ENCODE measurements around the gene FAM219A.
A peak's percentile ranks its signal among the peaks of the same experiment; 100 is the strongest.

FAM219A gene

DNA sequence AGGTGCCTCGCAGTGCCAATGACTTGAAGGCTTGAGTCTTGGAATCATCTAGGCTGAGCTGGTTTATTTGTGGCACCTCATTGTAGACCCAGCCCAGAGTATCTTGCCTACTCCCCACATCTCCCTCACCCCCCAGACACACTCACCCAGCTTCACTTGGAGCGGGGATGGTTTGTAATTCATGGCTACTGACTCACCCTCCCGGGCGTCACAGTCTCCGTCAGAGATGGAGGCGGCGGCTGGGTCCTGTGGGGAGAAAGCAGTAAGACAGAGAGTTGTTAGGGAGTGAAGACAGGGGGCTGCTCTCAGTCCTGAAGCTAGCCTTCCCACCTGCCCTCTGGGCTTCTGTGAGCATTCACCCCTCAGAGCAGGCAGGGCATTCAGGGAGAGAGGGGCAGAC, 52.7 kb downstream of the FAM219A start:
- DNase-seq (ENCODE audit: extremely low read depth in 1 of 2, low read depth in 1 of 2), result no peak

DNA sequence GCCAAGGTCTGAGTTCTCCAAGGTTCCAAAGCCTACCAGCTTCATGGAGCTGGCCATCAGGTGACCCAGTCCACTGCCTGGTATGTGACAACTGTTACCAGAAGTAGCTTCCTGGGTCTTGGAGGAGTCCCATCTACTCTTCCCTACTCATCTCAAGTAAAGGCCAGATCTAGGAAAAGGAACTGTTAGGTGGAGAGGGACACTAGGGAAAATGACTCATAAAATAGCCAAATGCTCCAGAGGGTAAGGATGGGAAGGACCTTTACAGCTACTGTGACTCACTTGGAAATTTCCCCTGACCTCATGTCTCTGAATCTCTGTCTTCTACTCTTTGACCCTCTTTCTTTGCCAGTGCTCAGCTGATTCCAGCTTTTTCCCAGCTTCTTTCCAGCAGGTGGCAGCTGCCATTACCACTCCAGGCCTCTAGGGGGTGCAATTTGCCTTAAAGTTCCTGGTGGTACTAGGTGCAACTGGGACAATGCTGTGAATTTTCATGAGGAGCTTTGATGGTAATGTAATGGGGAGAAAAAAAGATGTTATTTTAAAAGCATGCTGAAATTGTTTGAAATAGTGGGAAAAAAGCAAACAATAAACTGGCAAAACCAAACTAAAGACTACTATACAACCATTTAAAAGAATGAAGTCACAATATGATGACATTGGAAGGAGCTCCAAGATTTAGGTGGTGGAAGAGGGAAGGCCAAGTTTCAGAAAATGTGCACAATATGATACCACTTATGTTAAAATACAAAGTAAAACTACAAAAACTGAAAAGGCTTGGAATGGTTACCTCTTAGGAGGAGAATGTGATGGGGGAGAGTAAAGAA, 54.6 kb downstream of the FAM219A start:
- DNase-seq (ENCODE audit: extremely low read depth in 1 of 2, low read depth in 1 of 2), result no peak

DNA sequence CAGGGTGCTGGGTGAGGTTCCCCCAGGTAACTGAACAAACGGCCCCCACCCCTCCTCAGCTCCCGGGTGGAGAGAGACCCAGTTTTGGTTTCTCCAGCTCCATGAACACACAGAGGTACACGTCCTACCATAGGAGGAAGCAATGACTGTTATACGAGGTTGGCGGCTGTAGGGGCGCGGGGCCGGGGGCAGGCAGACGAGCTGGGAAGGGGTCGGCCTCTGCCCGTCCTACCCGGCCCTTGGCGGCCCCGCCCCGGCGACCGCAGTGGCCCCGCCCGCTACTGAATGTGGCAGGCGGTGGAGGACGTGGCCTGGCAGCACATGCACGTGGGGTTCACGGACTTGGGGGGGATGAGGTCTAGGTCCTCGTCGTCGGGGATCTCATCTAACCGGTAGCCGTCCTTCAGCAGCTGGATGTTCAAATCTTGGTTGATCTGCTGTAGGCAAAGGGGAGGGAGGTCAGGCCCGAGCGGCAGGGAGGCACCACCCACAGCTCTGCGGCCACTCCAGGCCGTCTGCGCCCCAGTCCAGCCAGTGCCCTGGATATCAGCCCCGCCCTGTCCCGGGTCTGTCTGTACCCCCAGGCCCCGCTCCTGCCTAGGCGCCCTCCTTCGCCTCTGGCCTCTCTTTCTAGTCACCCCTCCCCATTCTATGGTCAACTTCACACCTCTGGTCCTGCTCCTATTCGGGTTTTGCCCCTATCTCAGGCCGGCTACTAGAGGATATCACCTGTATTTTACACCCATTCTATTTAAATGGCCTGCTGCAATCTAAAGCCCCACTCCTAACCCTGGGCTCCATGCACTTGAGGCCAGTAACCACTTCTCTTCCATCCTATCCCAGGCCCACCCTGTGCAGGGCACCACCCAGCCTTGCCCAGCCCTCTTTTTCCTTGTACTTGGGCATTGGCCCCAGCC, 57.4 kb downstream of the FAM219A start:
- DNase-seq (ENCODE audit: extremely low read depth in 1 of 2, low read depth in 1 of 2), result no peak

DNA sequence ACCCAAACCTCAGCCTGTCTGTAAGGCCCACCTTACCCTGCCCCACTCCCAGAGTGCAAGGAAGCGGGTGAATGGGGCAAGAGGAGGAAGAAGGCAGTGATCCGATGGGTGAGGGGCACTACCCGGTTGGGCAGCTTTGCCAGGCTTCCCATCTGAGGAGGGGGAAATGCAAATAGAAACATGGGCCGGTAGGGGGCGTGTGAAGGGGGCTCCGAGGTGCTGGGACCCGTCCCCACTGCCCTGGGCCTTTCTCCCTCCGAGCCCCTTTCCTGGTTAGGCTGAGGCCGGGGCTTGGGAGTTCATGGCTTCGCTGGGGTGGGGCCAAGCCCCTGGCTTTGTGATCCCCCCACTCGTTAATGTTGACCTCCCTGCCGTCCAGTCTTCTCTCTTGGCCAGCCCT, 58.1 kb downstream of the FAM219A start:
- no peak for DNase-seq (ENCODE audit: extremely low read depth in 1 of 2, low read depth in 1 of 2)

DNA sequence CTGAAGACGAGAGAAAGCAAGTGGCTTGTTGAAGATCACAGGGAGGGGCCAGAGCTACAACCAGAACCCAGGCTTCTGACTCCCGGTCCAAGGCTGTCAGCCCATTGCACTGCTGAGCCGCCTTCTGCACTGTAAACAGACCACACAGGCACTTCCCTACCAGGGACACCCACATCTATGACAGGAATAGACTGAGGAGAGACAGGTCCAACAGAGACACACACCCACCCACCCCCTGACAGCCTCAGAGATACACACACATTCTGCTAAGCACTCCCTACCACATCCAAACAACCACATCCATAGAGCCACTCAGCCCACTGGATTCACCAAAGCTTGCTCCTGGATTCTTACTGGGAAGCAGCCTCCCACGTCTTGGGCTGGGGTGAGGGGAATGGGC, 58.6 kb downstream of the FAM219A start:
- no peak for DNase-seq (ENCODE audit: extremely low read depth in 1 of 2, low read depth in 1 of 2)

DNA sequence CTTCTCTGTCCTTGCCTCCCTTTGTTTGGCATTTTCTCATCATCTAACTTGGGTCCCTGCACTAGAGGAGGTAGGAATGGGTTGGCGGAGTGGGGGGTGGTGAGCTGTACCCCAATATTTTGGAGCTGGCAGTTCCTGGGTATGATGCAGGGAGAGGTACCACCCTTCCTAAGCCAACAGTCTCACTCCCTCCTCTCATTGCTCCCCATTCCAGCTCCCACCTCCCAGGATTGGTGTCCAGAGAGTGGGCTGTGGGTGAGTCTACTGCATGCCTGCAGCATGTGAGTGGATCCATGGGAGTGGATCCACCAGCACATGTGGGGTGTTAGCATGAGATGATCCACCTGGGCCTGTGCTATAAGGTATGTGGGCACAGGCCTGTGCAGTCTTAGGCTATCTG, 59.5 kb downstream of the FAM219A start:
- DNase-seq (ENCODE audit: extremely low read depth in 1 of 2, low read depth in 1 of 2), result no peak

DNA sequence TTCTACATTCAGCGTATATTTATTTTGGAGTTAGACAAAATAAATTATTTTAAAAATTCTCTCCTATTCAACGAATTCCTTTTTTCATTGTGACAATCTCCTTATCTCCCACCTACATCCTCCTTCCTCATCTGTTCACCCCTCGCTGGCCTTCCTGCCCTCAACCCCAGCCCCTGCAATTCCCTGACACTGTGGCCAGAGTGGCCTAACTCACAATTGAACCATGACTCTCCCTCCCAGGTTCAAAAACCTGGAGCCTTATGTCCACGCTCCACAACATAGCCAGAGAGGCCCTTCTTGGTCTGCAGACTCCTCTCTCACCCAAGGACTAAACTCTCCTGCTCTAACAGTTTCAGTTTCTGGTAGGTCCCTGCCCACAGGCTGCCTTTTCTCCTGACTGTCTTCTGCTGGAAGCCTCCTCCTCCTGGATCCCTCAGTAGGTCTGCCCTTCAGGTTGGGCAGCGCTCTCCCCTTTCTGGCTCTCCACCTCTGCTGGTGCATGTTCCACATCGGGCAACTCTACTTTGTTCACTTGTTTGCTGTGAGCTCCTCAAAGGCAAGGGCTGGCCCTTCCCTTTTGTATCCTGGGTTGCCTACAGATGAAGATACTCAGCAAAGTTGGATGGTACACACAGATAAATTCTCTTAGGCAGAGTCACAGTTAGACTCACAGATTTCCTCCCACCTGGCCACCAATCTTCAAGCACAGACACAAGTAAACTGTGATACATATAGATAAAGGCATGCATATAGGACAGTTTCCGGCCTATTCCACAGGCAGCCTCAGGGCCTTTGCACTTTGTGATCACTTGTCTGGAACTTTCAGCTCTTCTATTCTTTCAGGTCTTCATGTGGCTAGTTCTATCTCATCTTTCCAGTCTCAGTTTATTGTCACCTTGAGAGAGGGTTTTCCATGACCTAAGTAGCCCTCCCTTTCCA, 61.8 kb downstream of the FAM219A start:
- DNase-seq (ENCODE audit: extremely low read depth in 1 of 2, low read depth in 1 of 2), result no peak

DNA sequence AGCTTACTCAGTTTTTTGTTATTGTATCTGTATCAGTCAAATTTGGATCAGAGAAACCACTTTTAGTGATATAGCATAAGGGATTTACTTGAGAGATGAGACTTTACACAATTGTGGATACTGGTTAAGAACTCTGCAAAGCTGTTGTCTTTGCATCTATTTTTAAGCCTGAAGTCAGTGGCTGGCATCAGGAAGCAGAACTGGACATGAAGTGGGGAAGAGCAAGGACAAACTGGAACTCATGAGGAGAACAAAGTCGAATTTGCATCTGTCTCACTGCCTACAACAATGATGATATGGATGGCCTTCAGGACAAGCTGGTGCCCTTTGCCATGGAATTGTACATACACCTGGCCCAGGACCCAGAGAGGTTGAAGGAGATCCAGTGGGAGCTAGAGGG, 65.9 kb downstream of the FAM219A start:
- DNase-seq (ENCODE audit: extremely low read depth in 1 of 2, low read depth in 1 of 2), result no peak

DNA sequence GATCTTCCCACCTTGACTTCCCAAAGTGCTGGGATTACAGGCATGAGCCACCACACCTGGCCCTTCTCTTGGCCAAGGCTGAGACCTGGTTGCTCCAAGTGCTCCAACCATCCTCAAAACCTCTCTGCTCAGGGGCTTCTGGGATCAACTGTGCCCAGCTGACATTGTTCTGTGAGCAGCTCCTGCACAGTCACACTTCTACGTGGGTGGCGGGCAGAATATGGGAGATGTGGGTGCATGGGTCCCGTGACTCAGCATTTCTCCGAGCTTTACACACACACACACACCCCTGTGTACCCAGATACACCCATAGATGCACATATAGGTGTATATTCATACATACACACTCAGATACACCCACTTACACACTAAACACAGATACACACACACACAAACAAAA, 71.1 kb downstream of the FAM219A start:
- no peak for DNase-seq (ENCODE audit: extremely low read depth in 1 of 2, low read depth in 1 of 2)

DNA sequence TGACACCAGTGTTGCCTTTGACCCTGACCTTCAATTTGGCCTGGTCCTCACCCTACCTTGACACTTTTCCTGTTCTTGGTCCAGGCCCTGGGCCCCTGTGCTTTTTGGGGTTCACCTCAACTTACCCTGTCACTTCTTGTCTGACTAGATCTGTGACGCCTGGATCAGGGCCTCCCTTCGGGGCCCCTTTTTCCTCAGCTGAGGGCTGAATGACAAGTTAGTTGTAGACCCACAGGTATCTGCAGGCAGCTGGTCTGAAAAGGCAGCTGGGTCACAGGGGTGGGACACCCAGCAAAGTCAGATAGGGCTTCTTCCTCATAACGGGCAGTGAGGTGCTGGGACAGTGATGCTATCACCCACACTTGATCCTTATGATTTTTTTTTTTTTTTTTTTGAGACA, 71.7 kb downstream of the FAM219A start:
- no peak for DNase-seq (ENCODE audit: extremely low read depth in 1 of 2, low read depth in 1 of 2)

DNA sequence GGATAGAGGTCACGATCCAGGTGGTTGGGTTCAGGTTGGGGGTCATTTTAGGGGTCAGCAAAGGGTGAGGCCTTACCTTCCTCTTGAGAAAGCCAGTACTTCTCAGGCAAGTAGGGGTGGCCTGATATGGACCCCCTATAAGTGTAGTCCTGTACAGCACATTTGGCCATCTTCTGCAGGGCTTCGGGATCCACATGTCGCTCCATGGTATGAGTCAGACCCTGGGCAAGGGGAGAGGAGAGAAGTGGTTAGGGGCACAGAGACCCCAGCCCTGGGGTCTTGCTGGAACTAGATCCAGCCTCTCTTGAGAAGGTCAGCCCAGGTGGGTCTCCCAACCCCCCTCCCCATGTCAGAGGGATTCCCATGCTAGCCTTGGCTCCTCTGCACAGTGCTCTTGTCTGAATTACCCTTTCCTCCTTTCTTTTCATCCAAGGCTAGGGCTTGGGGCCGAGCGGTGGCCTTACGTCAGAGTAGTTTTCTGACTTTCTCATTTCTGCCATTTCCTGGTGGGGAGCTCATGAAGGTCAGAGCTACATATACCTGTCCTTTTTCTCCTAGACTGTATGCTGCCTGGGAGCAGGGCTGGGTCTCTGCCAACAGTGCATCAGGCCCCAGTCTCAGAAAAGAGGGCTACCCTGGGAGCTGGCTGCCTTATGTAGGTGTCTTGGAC, 72.7 kb downstream of the FAM219A start:
- DNase-seq (ENCODE audit: extremely low read depth in 1 of 2, low read depth in 1 of 2), result no peak

DNA sequence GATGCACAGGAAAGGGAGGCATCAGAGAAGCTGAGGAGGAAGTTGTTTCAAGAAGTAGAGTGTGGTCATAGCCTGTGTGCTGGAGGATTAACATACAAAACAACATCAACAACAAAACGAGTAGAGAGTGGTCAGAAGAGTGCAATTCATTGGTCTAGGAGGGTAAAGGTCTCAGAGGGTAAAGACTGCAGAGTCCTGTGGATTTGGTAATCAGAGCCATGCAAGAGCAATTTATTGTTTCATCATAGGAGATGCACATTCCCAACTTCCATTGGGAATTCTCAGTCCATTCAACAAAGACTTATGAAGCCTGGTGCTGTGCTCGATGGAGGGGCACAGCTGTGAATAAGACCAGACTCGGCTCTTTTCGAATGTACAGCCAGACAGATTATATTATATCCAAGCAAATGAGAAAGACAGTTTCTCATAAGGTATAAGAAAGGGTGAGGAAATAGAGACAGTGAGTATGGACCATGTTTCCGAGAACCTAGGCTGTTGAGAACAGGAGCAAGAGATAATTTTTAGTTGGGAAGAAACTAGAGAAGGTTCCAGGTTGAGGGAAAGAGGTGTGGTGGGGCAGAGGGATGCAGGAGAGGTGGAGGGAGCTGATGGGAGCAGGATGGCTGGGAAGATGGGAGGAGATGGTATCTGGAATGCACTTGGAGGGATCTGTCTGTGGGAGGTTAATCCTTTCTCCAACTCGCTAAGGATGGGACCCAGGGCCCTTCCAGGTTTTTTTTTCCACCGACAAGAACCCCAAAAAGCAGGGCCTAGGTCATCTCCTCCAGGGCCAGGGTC, 73.8 kb downstream of the FAM219A start:
- no peak for DNase-seq (ENCODE audit: extremely low read depth in 1 of 2, low read depth in 1 of 2)

DNA sequence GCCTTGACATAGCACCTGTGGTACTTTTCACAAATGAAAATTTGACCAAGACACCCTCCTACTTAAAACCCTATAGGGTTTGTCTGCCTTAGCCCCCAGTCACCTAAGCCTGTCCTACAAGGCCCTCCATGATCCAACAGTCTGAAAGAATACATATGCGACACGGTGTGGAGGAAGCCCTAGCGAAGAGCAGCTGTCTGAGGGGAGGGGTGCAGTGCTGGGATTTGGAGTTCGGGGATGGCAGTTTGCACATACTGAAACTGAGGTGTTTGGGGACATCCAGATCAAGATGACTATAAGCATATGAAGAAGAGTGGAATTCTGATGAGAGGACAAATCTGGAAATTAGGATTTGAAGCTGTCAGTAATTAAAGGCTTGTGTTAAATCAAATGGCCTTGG, 74.5 kb downstream of the FAM219A start:
- DNase-seq (ENCODE audit: extremely low read depth in 1 of 2, low read depth in 1 of 2), result no peak

DNA sequence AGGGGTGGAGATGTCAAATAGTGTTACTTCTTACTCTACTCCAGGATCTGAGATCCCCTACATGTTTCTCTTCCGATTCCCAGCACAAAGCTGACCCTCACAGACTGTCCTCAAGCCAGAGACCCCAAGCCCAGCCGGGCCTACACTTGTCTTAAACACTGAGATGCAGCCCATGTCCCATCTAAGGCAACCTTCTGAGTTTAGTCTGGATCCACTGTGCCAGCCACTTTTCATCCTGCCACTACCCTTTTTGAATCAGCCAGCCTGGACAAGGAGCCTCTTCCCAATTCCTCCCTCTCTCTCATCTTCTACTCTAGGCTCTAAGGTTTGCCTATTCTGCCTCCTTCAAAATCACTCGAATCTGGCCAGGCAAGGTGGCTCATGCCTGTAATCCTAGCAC, 75.5 kb downstream of the FAM219A start:
- DNase-seq (ENCODE audit: extremely low read depth in 1 of 2, low read depth in 1 of 2), result no peak

DNA sequence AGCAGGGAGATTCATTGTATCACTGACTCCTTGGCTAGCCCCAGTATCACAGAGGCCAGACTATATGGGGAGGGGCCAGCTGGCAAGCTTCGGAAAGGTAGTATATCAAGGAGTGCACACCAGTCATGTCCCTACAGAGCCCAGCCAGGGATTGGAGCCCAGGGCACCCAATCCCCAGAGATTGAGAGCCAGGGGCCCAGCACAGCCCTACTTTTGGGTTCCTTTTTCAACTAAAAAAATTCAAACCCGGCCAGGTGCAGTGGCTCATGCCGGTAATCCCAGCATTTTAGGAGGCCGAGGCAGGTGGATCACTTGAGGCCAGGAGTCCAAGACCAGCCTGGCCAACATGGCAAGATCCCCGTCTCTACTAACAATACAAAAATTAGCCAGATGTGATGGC, 76.3 kb downstream of the FAM219A start:
- DNase-seq (ENCODE audit: extremely low read depth in 1 of 2, low read depth in 1 of 2), result no peak

DNA sequence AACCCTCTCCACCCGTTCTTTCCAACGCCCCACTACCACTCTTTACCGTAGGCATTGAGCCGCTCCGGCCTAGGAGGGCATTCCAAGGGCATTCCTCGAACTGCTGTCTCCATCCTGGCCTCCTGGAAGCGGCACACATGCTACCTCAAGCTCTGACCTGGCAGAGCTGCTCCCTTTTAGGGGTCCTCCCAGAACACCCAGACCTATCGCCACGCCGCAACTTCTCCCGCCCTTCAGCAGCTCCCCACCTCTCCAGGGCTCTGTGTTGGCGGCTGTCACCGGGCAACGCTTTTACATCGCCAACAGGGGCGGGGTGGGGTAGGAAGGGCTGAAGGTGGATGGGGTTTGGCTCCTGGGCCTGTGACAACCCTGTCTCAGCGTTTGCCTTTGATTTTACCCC, 77.0 kb downstream of the FAM219A start:
- no peak for DNase-seq (ENCODE audit: extremely low read depth in 1 of 2, low read depth in 1 of 2)

DNA sequence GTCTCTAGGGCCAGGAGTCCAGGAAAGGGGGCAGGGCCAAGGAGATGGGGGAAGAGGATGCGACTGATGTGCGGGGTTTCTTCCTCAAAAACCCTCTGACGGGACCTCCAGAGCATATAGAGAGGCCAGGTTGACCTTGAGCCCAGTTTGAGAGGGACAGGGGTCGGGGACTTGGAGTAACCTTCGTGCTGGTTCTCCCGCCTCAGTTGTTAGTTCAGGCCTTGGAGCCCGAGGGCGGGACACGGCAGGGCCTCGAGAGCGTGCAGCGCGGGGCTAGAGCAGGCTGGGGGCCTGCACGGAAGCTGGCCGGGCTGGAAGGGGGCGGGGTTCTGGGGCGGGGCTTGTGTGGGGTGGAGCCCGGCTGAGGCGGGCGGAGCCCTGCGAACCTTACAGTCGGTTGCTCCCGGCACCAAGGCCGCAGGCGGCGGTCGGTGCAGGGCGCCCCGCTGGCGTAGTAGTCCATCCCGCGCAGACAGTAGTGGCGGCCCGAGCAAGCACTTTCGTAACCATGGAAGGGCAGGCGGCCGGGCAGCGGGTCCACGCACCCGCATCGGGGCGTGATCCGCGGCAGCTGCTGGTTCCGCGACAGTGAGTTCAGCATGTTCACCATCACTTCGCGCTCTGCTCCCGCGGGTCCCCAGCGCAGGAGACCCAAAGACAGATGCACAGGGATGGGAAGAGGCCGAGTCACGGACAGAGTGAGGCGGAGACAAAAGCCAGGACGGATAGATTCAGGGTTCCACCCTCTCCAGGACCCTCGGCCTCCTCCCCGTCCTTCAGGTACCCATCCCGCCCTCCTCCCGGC, 77.7 kb downstream of the FAM219A start:
- DNase-seq (ENCODE audit: extremely low read depth in 1 of 2, low read depth in 1 of 2), result peak; percentile 32 to 65

DNA sequence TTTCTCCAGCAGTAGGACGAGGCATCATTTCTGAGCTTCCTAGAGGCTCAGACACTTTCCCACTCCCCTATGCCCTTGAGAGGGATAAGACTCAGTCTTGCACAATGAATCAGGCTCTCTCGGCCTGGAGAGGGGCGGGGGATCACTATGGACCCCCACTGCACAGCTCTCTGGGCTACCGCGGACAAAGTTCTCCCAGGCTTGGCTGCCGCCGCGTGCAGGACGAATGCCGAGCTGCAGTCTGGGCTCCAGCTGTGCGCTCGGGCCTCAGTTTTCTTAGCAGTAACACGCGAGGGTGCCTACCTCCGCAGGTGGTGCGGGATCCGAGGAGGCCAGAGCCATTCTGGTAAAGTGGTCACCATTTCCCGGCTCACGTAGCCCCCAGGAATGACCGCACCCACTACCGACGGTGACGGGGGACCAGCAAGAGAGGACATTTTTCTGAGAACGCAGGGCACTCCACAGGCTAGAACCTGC, 78.3 kb downstream of the FAM219A start:
- no peak for DNase-seq (ENCODE audit: extremely low read depth in 1 of 2, low read depth in 1 of 2)
